Loucy (cell line): Measurements from ENCODE around the gene EIF2S1.

Experiments used
- CTCF ChIP-seq: fragments of 200-600 bp; sonication (generic); conservative IDR thresholded peaks from 2 replicates; pipeline ENCODE4 v1.5.1; 2014; ENCODE audit warnings: mild to moderate bottlenecking, antibody characterized with exemption, low read length
- EZH2phosphoT487 ChIP-seq: fragments of 200-600 bp; IDR thresholded peaks from 2 replicates; pipeline ENCODE4 v1.6.1; 2018; ENCODE audit warnings: antibody characterized with exemption, mild to moderate bottlenecking, moderate library complexity, borderline replicate concordance

GRCh38 chr14:67331368-67332125, 28.6 kb upstream of the EIF2S1 start:
- TF ChIP-seq CTCF (no peak), EZH2phosphoT487 (no peak)
